Hepatocyte (in vitro differentiated cells): Measurements from ENCODE around the gene RTN4R. TPM values are rescaled to one million over a fixed set of nuclear protein-coding genes. Genes with fewer than 3 reads are reported as not detected.

Experiments
- DNase-seq: peaks from one replicate; pipeline ENCODE4 v3.0.0-alpha.2; 2016; ENCODE audit warnings: low spot score
- H2AFZ ChIP-seq: fragments of 200-600 bp; sonication (generic); 2 replicates; pipeline ENCODE4 v1.6.0; 2016; ENCODE audit warnings: antibody characterized with exemption, mild to moderate bottlenecking
- H3K27ac ChIP-seq: fragments of 200-600 bp; sonication (generic); 2 replicates; pipeline ENCODE4 v1.5.1; 2016; ENCODE audit warnings: mild to moderate bottlenecking
- H3K27me3 ChIP-seq: fragments of 200-600 bp; sonication (generic); 2 replicates; pipeline ENCODE4 v1.6.1; 2016
- H3K36me3 ChIP-seq: fragments of 200-600 bp; sonication (generic); replicated peaks from 2 replicates; pipeline ENCODE4 v1.5.1; 2016; ENCODE audit warnings: low read depth; ENCODE audit not compliant: insufficient read depth
- H3K4me1 ChIP-seq: fragments of 200-600 bp; sonication (generic); 2 replicates; pipeline ENCODE4 v1.5.1; 2016; ENCODE audit warnings: mild to moderate bottlenecking, moderate library complexity; ENCODE audit not compliant: insufficient read depth
- H3K4me2 ChIP-seq: fragments of 200-600 bp; sonication (generic); 2 replicates; pipeline ENCODE4 v1.6.0; 2016
- H3K4me3 ChIP-seq: fragments of 200-600 bp; sonication (generic); 2 replicates; pipeline ENCODE4 v1.5.1; 2016; ENCODE audit warnings: mild to moderate bottlenecking
- H3K79me2 ChIP-seq: fragments of 200-600 bp; sonication (generic); 2 replicates; pipeline ENCODE4 v1.6.0; 2017; ENCODE audit warnings: mild to moderate bottlenecking
- H3K9me2 ChIP-seq: fragments of 200-600 bp; sonication (generic); replicated peaks from 2 replicates; pipeline ENCODE4 v1.6.0; 2017; ENCODE audit warnings: mild to moderate bottlenecking; ENCODE audit not compliant: insufficient read depth
- H3K9me3 ChIP-seq: fragments of 200-600 bp; sonication (generic); 2 replicates; pipeline ENCODE4 v1.5.1; 2016; ENCODE audit warnings: low read depth, mild to moderate bottlenecking
- H4K20me1 ChIP-seq: fragments of 200-600 bp; sonication (generic); 2 replicates; pipeline ENCODE4 v1.6.0; 2016; ENCODE audit warnings: mild to moderate bottlenecking; ENCODE audit not compliant: insufficient read depth, poor library complexity, severe bottlenecking
- EZH2 ChIP-seq: fragments of 200-600 bp; sonication (generic); IDR thresholded peaks from 2 replicates; pipeline ENCODE4 v1.6.1; 2016; ENCODE audit warnings: antibody characterized with exemption, mild to moderate bottlenecking, borderline replicate concordance
- EZH2phosphoT487 ChIP-seq: fragments of 200-600 bp; sonication (generic); IDR thresholded peaks from one replicate; pipeline ENCODE4 v1.6.1; 2018; ENCODE audit warnings: antibody characterized with exemption, mild to moderate bottlenecking, low read depth, moderate library complexity; ENCODE audit not compliant: unreplicated experiment, severe bottlenecking
- WGBS: methylation state at CpG from one replicate; pipeline ENCODE4 v1.1.6; 2016; ENCODE audit warnings: low lambda C conversion rate; ENCODE audit errors: missing lambda C conversion rate; 5-methylcytosine and 5-hydroxymethylcytosine counted together
- polyA plus RNA-seq: library from polyadenylated mRNA; unstranded; fragments of >200 nt; fragmentation: Nextera tagmentation; extraction: Ambion mirVana; gene quantifications from 2 replicates; pipeline ENCODE4 v1.2.1, GENCODE V29; 2016
- total RNA-seq: library from RNA; depleted of rRNA; stranded (reverse); fragments of >200 nt; gene quantifications from 2 replicates; pipeline ENCODE4 v1.2.3, GENCODE V29; 2014
- TF ChIP-seq, protein P1 (sequence below): fragments of 200-600 bp; sonication (generic); IDR thresholded peaks from 2 replicates; pipeline ENCODE4 v1.5.1; 2016; ENCODE audit warnings: antibody characterized with exemption, mild to moderate bottlenecking; ENCODE audit not compliant: poor library complexity

The RTN4R gene
- total and polyA plus RNA-seq, 2 experiments from 2014 or later = 7.9 to 16.9 TPM

- no peaks in the 10 kb centered on the region for H4K20me1 ChIP-seq
- no peaks in the 10 kb centered on the region for H3K79me2 ChIP-seq
- no peaks in the 10 kb centered on the region for H3K27me3 ChIP-seq
- H3K27ac ChIP-seq = no peak overlapping the region
- no peaks in the 10 kb centered on the region for H3K36me3 ChIP-seq
- no peaks in the 10 kb centered on the region for H3K9me2 ChIP-seq
- no peak for DNase-seq
- WGBS = 90% methylated on average over 8 of the region's 9 CpGs
- no peak overlapping the region for H2AFZ ChIP-seq
- no peaks in the 10 kb centered on the region for H3K9me3 ChIP-seq
- TF ChIP-seq EZH2 (no peak), EZH2phosphoT487 (no peak)
- TF ChIP-seq, protein P1, sequence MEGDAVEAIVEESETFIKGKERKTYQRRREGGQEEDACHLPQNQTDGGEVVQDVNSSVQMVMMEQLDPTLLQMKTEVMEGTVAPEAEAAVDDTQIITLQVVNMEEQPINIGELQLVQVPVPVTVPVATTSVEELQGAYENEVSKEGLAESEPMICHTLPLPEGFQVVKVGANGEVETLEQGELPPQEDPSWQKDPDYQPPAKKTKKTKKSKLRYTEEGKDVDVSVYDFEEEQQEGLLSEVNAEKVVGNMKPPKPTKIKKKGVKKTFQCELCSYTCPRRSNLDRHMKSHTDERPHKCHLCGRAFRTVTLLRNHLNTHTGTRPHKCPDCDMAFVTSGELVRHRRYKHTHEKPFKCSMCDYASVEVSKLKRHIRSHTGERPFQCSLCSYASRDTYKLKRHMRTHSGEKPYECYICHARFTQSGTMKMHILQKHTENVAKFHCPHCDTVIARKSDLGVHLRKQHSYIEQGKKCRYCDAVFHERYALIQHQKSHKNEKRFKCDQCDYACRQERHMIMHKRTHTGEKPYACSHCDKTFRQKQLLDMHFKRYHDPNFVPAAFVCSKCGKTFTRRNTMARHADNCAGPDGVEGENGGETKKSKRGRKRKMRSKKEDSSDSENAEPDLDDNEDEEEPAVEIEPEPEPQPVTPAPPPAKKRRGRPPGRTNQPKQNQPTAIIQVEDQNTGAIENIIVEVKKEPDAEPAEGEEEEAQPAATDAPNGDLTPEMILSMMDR = no peak
- H3K4me3 ChIP-seq = no peak overlapping the region
- no peak overlapping the region for H3K4me2 ChIP-seq
- H3K4me1 ChIP-seq = peaks cover 23% of the 10 kb centered on the region
These were observed 57.6 kb downstream of the RTN4R start for GRCh38 chr22:20210473-20211059.

DNA sequence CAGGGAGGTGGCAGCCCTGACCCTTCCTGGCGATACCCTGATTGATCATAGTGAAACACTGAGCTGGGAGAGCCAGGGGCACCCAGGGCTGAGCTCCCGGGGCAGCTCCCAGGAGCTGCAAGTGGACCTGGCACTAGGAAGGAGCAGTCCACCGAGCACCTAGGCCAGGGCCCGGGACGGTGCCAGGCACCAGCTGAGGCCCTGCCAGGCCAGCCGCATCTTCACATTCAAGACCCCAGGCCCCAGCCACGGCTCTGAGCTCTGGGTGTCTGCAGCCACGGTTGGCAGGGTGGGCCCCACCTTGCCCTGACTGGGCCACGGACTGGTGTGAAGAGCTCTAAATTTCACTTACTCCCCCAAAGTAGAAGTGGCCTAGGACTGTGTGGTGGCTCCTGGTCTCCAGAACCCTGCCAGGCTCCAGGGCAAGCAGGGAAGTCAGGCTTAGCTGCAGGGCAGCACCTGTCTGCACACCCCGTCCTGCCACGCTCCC is 58.3 kb downstream of the RTN4R start:
- TF ChIP-seq, protein P1 = no peak
- TF ChIP-seq EZH2 = no peak
- no peak for TF ChIP-seq EZH2phosphoT487
- Histone ChIP-seq H3K27me3 (no peaks in the 10 kb centered on the region), H3K36me3 (no peaks in the 10 kb centered on the region), H3K4me1 (peaks cover 30% of the 10 kb centered on the region), H2AFZ (no peak overlapping the region), H3K4me2 (no peak overlapping the region), H3K27ac (no peak overlapping the region), H3K4me3 (no peak overlapping the region), H3K9me2 (no peaks in the 10 kb centered on the region), H3K79me2 (no peaks in the 10 kb centered on the region), H3K9me3 (no peaks in the 10 kb centered on the region), H4K20me1 (no peaks in the 10 kb centered on the region)
- WGBS = 95% methylated on average over 11 of the region's 11 CpGs
- no peak for DNase-seq

GRCh38 chr22:20208713-20209310 is 59.3 kb downstream of the RTN4R start:
- H3K4me1 ChIP-seq = peaks cover 40% of the 10 kb centered on the region
- DNase-seq = no peak
- no peak for TF ChIP-seq EZH2phosphoT487
- TF ChIP-seq EZH2 = no peak
- TF ChIP-seq, protein P1 = no peak
- H3K9me3 ChIP-seq = no peaks in the 10 kb centered on the region
- H3K4me2 ChIP-seq = no peak overlapping the region
- H3K36me3 ChIP-seq = no peaks in the 10 kb centered on the region
- WGBS = 88% methylated on average over 15 of the region's 15 CpGs
- H3K9me2 ChIP-seq = no peaks in the 10 kb centered on the region
- no peak overlapping the region for H2AFZ ChIP-seq
- no peak overlapping the region for H3K4me3 ChIP-seq
- no peaks in the 10 kb centered on the region for H4K20me1 ChIP-seq
- no peak overlapping the region for H3K27ac ChIP-seq
- no peaks in the 10 kb centered on the region for H3K27me3 ChIP-seq
- H3K79me2 ChIP-seq = no peaks in the 10 kb centered on the region
